GM12878 (cell line): ENCODE measurements around the gene LRBA. TPM values are rescaled to one million over a fixed set of nuclear protein-coding genes. Genes with fewer than 3 reads are reported as not detected.

ENCODE experiments used
- ATAC-seq: fragments of 200-7000 bp; cut with Tn5 transposase; 3 replicates; pipeline ENCODE4 v1.9.1; 2020; ENCODE audit warnings: mild to moderate bottlenecking, moderate library complexity
- BruUV-seq: library from RNA; stranded (reverse); fragments of 400-500 nt; replicated peaks from 2 replicates; lab custom pipeline; 2021; lab: Mats Ljungman, UMichigan
- CTCF ChIA-PET: fragments of 300-600 bp; sonication (Branson Sonifier 250); formaldehyde crosslinking; extraction: SDS; loops from one replicate; lab custom pipeline; 2021; ENCODE audit warnings: inconsistent platforms; lab: Yijun Ruan, JAX
- POLR2A ChIA-PET: fragments of 350-600 bp; formaldehyde crosslinking; extraction: SDS; loops from one replicate; lab custom pipeline; 2021; ENCODE audit warnings: inconsistent platforms; lab: Charles Lee
- RAD21 ChIA-PET: fragments of 300-600 bp; sonication (Branson Sonifier 250); formaldehyde crosslinking; loops from one replicate; lab custom pipeline; 2023; ENCODE audit warnings: antibody characterized with exemption; ENCODE audit not compliant: unreplicated experiment; lab: Charles Lee
- SMC1A ChIA-PET: fragments of 300-600 bp; sonication (Branson Sonifier 250); formaldehyde crosslinking; loops from one replicate; lab custom pipeline; 2023; ENCODE audit not compliant: unreplicated experiment, uncharacterized antibody; lab: Charles Lee
- DNase-seq: peaks from one replicate; pipeline ENCODE4 v3.0.0-alpha.2; 2011; ENCODE audit warnings: low read depth, low spot score
- FAIRE-seq: peaks from 3 replicates; lab custom pipeline; 2011; peaks lifted over from hg19 to GRCh38; lab: Jason Lieb, UNC
- H2AFZ ChIP-seq: 2 replicates; pipeline ENCODE4 v1.6.0; 2011; ENCODE audit warnings: low read depth, low read length, control low read depth; ENCODE audit not compliant: control insufficient read depth
- H3K27ac ChIP-seq: 2 replicates; pipeline ENCODE4 v1.5.1; 2011; ENCODE audit warnings: control low read depth; ENCODE audit not compliant: control insufficient read depth, insufficient read depth
- H3K27me3 ChIP-seq, 2 experiments: replicated peaks in 1 of 2; 2 replicates each; pipeline versions ENCODE4 v1.6.0 to v1.6.1; 2011; ENCODE audit warnings: low read length in 1 of 2; ENCODE audit not compliant: control insufficient read depth in 2 of 2, insufficient read depth in 2 of 2
- H3K36me3 ChIP-seq, 2 experiments: 2 replicates each; pipeline ENCODE4 v1.5.1; 2011; ENCODE audit warnings: low read length in 1 of 2; ENCODE audit not compliant: control insufficient read depth in 2 of 2, insufficient read depth in 2 of 2
- H3K4me1 ChIP-seq: 2 replicates; pipeline ENCODE4 v1.6.1; 2011; ENCODE audit warnings: mild to moderate bottlenecking, low read length, moderate library complexity, mixed read lengths; ENCODE audit not compliant: control insufficient read depth, insufficient read depth
- H3K4me2 ChIP-seq: 2 replicates; pipeline ENCODE4 v1.6.0; 2011; ENCODE audit warnings: control low read depth; ENCODE audit not compliant: control insufficient read depth, insufficient read depth
- H3K4me3 ChIP-seq: fragments of 200-600 bp; sonication (generic); 2 replicates; pipeline ENCODE4 v1.5.1; 2016
- H3K79me2 ChIP-seq: 2 replicates; pipeline ENCODE4 v1.6.0; 2011; ENCODE audit warnings: low read length; ENCODE audit not compliant: control insufficient read depth, insufficient read depth
- H3K9ac ChIP-seq: 2 replicates; pipeline ENCODE4 v1.8.0; 2011; ENCODE audit warnings: low read length, control low read depth, mixed read lengths; ENCODE audit not compliant: control insufficient read depth, insufficient read depth
- H3K9me3 ChIP-seq: replicated peaks from 3 replicates; pipeline ENCODE4 v1.5.1; 2011; ENCODE audit warnings: mild to moderate bottlenecking, low read length; ENCODE audit not compliant: control insufficient read depth, insufficient read depth
- H4K20me1 ChIP-seq: 2 replicates; pipeline ENCODE4 v1.6.0; 2011; ENCODE audit not compliant: control insufficient read depth, insufficient read depth
- FOXK2 ChIP-seq: fragments of 450-650 bp; IDR thresholded peaks from 2 replicates; pipeline ENCODE4 v1.6.1; 2017; ENCODE audit warnings: mild to moderate bottlenecking, moderate library complexity
- IKZF2 ChIP-seq, 2 experiments: fragments of 450-650 bp; IDR thresholded peaks; 2 replicates each; pipeline ENCODE4 v1.6.1; 2017; ENCODE audit warnings: mild to moderate bottlenecking in 2 of 2, moderate library complexity in 2 of 2
- IRF5 ChIP-seq: fragments of 450-650 bp; IDR thresholded peaks from 2 replicates; pipeline ENCODE4 v1.6.1; 2017; ENCODE audit warnings: borderline replicate concordance
- MTA2 ChIP-seq: fragments of 450-650 bp; IDR thresholded peaks from 2 replicates; pipeline ENCODE4 v1.6.1; 2016; ENCODE audit warnings: low read depth, mild to moderate bottlenecking, moderate library complexity
- NRF1 ChIP-seq: conservative IDR thresholded peaks from 2 replicates; pipeline ENCODE4 v1.6.1; 2011; ENCODE audit warnings: mild to moderate bottlenecking, low read depth, low read length, improper control_type of control experiment
- PML ChIP-seq: IDR thresholded peaks from 2 replicates; pipeline ENCODE4 v1.6.1; 2012; ENCODE audit warnings: low read length, inconsistent platforms
- SIX5 ChIP-seq: IDR thresholded peaks from 2 replicates; pipeline ENCODE4 v1.6.1; 2011; ENCODE audit warnings: mild to moderate bottlenecking, low read depth, low read length, moderate library complexity; ENCODE audit not compliant: severe bottlenecking
- TCF12 ChIP-seq: IDR thresholded peaks from 2 replicates; pipeline ENCODE4 v1.6.1; 2011; ENCODE audit warnings: low read depth, mild to moderate bottlenecking, low read length
- ZNF622 ChIP-seq: fragments of 450-650 bp; IDR thresholded peaks from 2 replicates; pipeline ENCODE4 v1.6.1; 2017; ENCODE audit warnings: mild to moderate bottlenecking, inconsistent platforms
- WGBS: methylation state at CpG from one replicate; pipeline ENCODE4 v1.1.6; 2016; ENCODE audit warnings: low lambda C conversion rate; ENCODE audit not compliant: insufficient replicate concordance, insufficient coverage; ENCODE audit errors: missing lambda C conversion rate; 5-methylcytosine and 5-hydroxymethylcytosine counted together
- in situ Hi-C: fragments of 300-500 bp; cut with MboI; formaldehyde crosslinking; loops from 9 replicates; pipeline ENCODE4 v1.14.3; 2018; ENCODE audit warnings: mixed read lengths
- intact Hi-C: fragments of 100-400 bp; cut with micrococcal nuclease; formaldehyde crosslinking; loops from one replicate; pipeline ENCODE4 v1.14.2; 2022; ENCODE audit not compliant: unreplicated experiment
- polyA plus RNA-seq, 11 experiments: library from polyadenylated mRNA; depleted of rRNA in 4 of 11; unstranded in 6 of 11; stranded (reverse) in 5 of 11; fragments of >200 nt; fragmentation: Nextera tagmentation in 4 of 11; fragmentation: Illumina TruSeq in 1 of 11; extraction: Ambion mirVana in 4 of 11; extraction: Trizol in 1 of 11; gene quantifications; 1 replicate in 1 of 11; 2 replicates in 10 of 11; pipeline versions ENCODE4 v1.2.1 to v1.2.3, GENCODE V29; 2011 to 2016; ENCODE audit warnings: inconsistent platforms in 2 of 11, missing spikeins in 2 of 11, low read depth in 1 of 11
- total RNA-seq, 4 experiments: library from RNA; depleted of rRNA in 3 of 4; stranded (reverse); fragments of >200 nt in 3 of 4; fragmentation: Illumina TruSeq in 1 of 4; extraction: Trizol in 1 of 4; gene quantifications; 2 replicates each; pipeline versions ENCODE4 v1.2.1 to v1.2.3, GENCODE V29; 2013 to 2021
- TF ChIP-seq, protein P1 (sequence below): IDR thresholded peaks from 2 replicates; pipeline ENCODE4 v1.6.1; 2011; ENCODE audit warnings: low read depth, mild to moderate bottlenecking, low read length, moderate library complexity, borderline replicate concordance; ENCODE audit errors: extremely low read depth

LRBA gene
- total and polyA plus RNA-seq, 10 of the 15 experiments (the other 5 are each of a cell fraction or from before 2014, with no cell fraction given) = 20.3 to 93.4 (median 55.0) TPM

DNA sequence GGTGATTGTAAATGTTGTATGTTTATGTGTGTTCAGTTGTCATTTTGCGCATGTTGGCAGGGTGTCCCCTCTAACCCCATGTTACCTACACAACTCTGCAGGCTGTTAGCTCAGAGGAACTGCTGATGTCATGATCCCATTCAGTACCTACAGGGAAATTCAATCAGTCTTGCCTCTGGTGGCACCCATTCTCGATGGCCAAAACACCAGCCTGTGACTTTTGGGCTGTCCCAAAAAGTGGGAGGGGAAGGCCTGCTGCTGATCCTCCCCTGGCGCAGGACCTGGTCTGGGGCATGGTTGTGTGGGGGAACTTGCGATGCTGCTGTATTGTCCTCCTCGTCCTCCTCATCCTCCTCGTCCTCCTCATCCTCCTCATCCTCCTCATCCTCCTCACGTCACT, 762.3 kb downstream of the LRBA start:
- BruUV-seq = no TSS peak
- in situ Hi-C loops = no loop called here
- FAIRE-seq (no peak), ATAC-seq (no peak), DNase-seq (no peak)
- Histone ChIP-seq H3K36me3 (no peaks in the 10 kb centered on the region), H3K9ac (no peak overlapping the region), H3K79me2 (no peaks in the 10 kb centered on the region), H3K4me2 (no peak overlapping the region), H4K20me1 (no peaks in the 10 kb centered on the region), H3K4me1 (no peaks in the 10 kb centered on the region), H3K4me3 (no peak overlapping the region), H2AFZ (no peak overlapping the region), H3K27ac (no peak overlapping the region), H3K27me3 (no peaks in the 10 kb centered on the region; a peak in 1 of 4 replicates), H3K9me3 (no peaks in the 10 kb centered on the region)
- 44% methylated on average over 7 of the region's 7 CpGs for WGBS
- SMC1A ChIA-PET = no interaction called here
- intact Hi-C loops = no loop called here
- TF ChIP-seq ZNF622 = no peak
- TF ChIP-seq SIX5 = no peak
- no peak for TF ChIP-seq IKZF2 (IDR thresholded peaks at IDR 0.05)
- TF ChIP-seq, protein P1, sequence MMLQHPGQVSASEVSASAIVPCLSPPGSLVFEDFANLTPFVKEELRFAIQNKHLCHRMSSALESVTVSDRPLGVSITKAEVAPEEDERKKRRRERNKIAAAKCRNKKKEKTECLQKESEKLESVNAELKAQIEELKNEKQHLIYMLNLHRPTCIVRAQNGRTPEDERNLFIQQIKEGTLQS = no peak
- no peak for TF ChIP-seq PML
- TF ChIP-seq NRF1 = no peak
- TF ChIP-seq TCF12 = no peak
- no peak for TF ChIP-seq MTA2
- CTCF ChIA-PET = no interaction called here
- POLR2A ChIA-PET = interaction anchor here (0.5 kb wide), 1 partner anchor 60 kb away, joined by 4 read pairs; no protein-coding TSS in a partner anchor
- RAD21 ChIA-PET = no interaction called here

DNA sequence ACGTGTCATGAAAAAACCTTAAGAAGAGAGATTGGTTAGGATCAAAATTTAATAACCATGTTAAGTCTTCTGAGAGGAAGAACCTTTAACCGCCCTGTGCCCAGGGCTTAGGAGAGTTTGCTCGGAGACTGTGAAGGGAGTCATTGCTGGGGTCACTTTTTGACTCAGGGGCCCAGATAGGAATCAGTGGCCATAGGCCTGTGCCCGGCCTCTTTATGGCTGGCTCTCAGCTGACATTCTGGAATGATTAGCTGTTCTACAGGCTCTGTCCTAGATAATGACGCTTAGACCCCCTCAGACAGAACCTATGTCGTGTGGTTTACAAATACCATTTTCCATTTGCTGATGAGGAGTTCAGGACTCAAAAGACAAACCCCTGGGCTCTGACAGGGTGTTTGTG, 762.8 kb downstream of the LRBA start:
- SMC1A ChIA-PET = no interaction called here
- BruUV-seq = no TSS peak
- Histone ChIP-seq H3K27me3 (no peaks in the 10 kb centered on the region; a peak in 1 of 4 replicates), H3K4me2 (no peak overlapping the region), H3K79me2 (no peaks in the 10 kb centered on the region), H4K20me1 (no peaks in the 10 kb centered on the region), H3K9ac (no peak overlapping the region), H3K27ac (no peak overlapping the region), H3K4me3 (no peak overlapping the region), H3K36me3 (no peaks in the 10 kb centered on the region), H2AFZ (no peak overlapping the region), H3K9me3 (no peaks in the 10 kb centered on the region), H3K4me1 (no peaks in the 10 kb centered on the region)
- RAD21 ChIA-PET = no interaction called here
- FAIRE-seq (no peak), DNase-seq (no peak), ATAC-seq (no peak; the same call in 2 of the 3 replicates)
- TF ChIP-seq IRF5 (no peak), FOXK2 (no peak)
- POLR2A ChIA-PET = interaction anchor here (0.5 kb wide), 1 partner anchor 60 kb away, joined by 4 read pairs; no protein-coding TSS in a partner anchor
- 54% methylated on average over 6 of the region's 6 CpGs for WGBS
- CTCF ChIA-PET = no interaction called here
- intact Hi-C loops (no loop called here), in situ Hi-C loops (no loop called here)
